ENCODE data around the gene STXBP5.
"Not testable (repeated sequence)": the region's sequence is repeated elsewhere in the genome, so short reads cannot be mapped to it uniquely, and the experiment has no call there.

The STXBP5 gene

GRCh38 chr6:147345902-147346301 is 141.7 kb downstream of the STXBP5 start:
- no peak overlapping the region for H3K27ac ChIP-seq (ENCODE audit: low read depth, low read length)
- H3K9me3 ChIP-seq (ENCODE audit: insufficient read depth, low read depth, low read length): no peaks in the 10 kb centered on the region
- no peaks in the 10 kb centered on the region for H3K4me1 ChIP-seq (ENCODE audit: insufficient read depth, low read length)
- no peak overlapping the region for H3K9ac ChIP-seq (ENCODE audit: low read depth, low read length)
- no peaks in the 10 kb centered on the region for H3K27me3 ChIP-seq (ENCODE audit: insufficient read depth, low read length)
- 100% methylated on average over 2 of the region's 2 CpGs for WGBS
- H3K36me3 ChIP-seq (ENCODE audit: insufficient read depth, low read length): peaks cover 2% of the 10 kb centered on the region; the same call in 1 of the 2 replicates
- H3K4me3 ChIP-seq (ENCODE audit: low read length): no peak overlapping the region

DNA sequence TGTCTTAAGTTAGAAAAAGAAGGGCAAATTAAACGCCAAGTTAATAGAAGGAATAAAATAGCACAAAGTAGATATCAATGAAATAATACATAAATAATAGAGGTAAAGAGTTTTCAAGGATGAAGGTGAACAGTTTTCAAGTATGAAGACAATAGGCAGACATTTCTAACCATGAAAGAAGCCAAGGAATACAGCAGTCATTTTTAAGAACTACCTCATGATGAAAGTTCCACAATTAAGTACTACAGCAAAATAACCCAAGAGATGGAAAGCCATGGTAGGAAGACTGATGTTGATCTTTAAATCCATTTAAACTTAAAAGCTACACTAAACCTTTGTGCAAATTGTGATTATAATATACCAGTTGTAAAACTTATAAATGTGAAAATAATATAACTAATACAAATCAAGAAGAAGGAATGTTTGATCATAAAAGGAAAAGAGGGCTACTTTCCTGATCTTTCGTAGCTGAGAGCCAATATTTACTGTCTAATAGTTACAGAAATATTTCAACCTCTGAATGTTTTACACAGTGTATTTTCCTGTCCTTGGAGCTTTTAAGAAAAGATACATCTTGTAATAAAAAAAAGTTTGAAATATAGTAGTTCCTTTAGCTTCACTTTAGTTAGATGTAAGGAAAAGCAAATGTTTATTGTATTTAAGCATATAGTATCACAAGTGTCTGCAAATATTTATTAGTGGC is 143.1 kb downstream of the STXBP5 start:
- no peaks in the 10 kb centered on the region for H3K27me3 ChIP-seq (ENCODE audit: insufficient read depth, low read length)

GRCh38 chr6:147347882-147348575 is 143.8 kb downstream of the STXBP5 start:
- no peaks in the 10 kb centered on the region for H3K4me1 ChIP-seq (ENCODE audit: insufficient read depth, low read length)
- no peak overlapping the region for H3K27ac ChIP-seq (ENCODE audit: low read depth, low read length)
- H3K27me3 ChIP-seq (ENCODE audit: insufficient read depth, low read length): no peaks in the 10 kb centered on the region
- H3K36me3 ChIP-seq (ENCODE audit: insufficient read depth, low read length): peaks cover 2% of the 10 kb centered on the region; the same call in 1 of the 2 replicates
- no peaks in the 10 kb centered on the region for H3K9me3 ChIP-seq (ENCODE audit: insufficient read depth, low read depth, low read length)
- WGBS: no CpG with 5 or more reads among the region's 1 CpG
- no peak overlapping the region for H3K4me3 ChIP-seq (ENCODE audit: low read length)
- no peak overlapping the region for H3K9ac ChIP-seq (ENCODE audit: low read depth, low read length)

More for the DNA sequence above, 143.1 kb downstream of the STXBP5 start:
- Histone ChIP-seq H3K9me3 (ENCODE audit: insufficient read depth, low read depth, low read length) (no peaks in the 10 kb centered on the region), H3K4me1 (ENCODE audit: insufficient read depth, low read length) (no peaks in the 10 kb centered on the region), H3K36me3 (ENCODE audit: insufficient read depth, low read length) (peaks cover 2% of the 10 kb centered on the region; the same call in 1 of the 2 replicates), H3K4me3 (ENCODE audit: low read length) (no peak overlapping the region), H3K9ac (ENCODE audit: low read depth, low read length) (no peak overlapping the region), H3K27ac (ENCODE audit: low read depth, low read length) (no peak overlapping the region)
- WGBS: 83% methylated on average over 1 of the region's 2 CpGs

DNA sequence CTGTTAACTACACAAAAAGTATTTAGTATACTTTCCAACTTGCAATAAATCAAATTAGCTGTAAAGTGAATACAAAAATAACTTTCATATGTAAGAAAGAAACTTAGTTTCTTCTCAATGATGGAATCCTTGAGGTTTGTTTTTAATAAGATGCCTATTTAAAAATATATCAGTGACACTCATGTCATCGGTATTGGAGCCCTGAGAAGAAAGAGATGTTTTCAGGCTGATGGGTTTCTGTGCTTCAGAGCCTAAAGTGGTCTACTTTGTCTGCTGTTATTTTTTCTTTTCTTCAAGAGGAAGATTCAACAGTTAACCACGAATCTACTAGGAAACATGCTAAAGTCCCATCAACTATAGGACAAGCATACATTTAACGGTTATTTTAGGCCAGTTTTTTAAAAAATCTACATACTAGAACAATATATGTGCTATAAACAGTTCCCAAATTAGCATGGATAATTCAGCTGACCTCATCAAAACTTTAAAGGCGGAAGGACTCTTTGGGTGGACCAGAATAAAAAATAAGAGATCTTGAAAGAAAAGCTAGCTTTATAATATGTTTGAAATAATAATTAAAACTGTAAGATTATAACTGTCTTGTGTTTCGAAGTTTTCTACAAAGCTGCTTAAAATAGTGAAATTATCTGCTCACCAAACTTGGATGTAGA is 157.2 kb downstream of the STXBP5 start:
- Histone ChIP-seq H3K36me3 (ENCODE audit: insufficient read depth, low read length) (peaks cover 21% of the 10 kb centered on the region), H3K4me3 (ENCODE audit: low read length) (no peak overlapping the region), H3K9me3 (ENCODE audit: insufficient read depth, low read depth, low read length) (no peaks in the 10 kb centered on the region), H3K4me1 (ENCODE audit: insufficient read depth, low read length) (no peaks in the 10 kb centered on the region), H3K27ac (ENCODE audit: low read depth, low read length) (no peak overlapping the region), H3K9ac (ENCODE audit: low read depth, low read length) (no peak overlapping the region), H3K27me3 (ENCODE audit: insufficient read depth, low read length) (no peaks in the 10 kb centered on the region)
- WGBS: 95% methylated on average over 4 of the region's 5 CpGs

- H3K9ac ChIP-seq (ENCODE audit: low read depth, low read length): no peak overlapping the region
- no peaks in the 10 kb centered on the region for H3K9me3 ChIP-seq (ENCODE audit: insufficient read depth, low read depth, low read length)
- H3K27me3 ChIP-seq (ENCODE audit: insufficient read depth, low read length): no peaks in the 10 kb centered on the region
- no peak overlapping the region for H3K27ac ChIP-seq (ENCODE audit: low read depth, low read length)
- H3K4me1 ChIP-seq (ENCODE audit: insufficient read depth, low read length): no peaks in the 10 kb centered on the region
- H3K36me3 ChIP-seq (ENCODE audit: insufficient read depth, low read length): peaks cover 14% of the 10 kb centered on the region
- no peak overlapping the region for H3K4me3 ChIP-seq (ENCODE audit: low read length)
Measured at GRCh38 chr6:147366290-147366689, 162.1 kb downstream of the STXBP5 start.

DNA sequence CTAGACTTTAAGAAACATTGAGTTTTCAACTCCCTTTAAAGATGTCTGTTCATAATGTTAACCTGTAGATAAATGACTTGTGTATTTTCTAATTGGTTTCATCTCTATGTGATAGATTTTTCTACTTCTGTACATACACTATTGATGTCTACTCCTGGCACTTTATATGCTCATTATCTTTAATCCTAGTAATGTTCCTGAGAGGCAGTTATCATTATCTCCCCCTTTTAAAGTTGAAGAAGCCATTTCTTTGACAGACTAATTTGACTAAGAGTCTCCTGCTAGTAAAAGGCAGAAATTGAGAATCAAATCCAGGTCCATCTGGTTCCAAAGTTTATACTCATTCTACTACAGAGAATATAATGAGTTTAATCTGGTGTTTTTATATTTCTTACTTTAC is 167.1 kb downstream of the STXBP5 start:
- Histone ChIP-seq H3K4me3 (ENCODE audit: low read length) (no peak overlapping the region), H3K27ac (ENCODE audit: low read depth, low read length) (no peak overlapping the region), H3K9me3 (ENCODE audit: insufficient read depth, low read depth, low read length) (no peaks in the 10 kb centered on the region), H3K36me3 (ENCODE audit: insufficient read depth, low read length) (no peaks in the 10 kb centered on the region), H3K4me1 (ENCODE audit: insufficient read depth, low read length) (no peaks in the 10 kb centered on the region), H3K27me3 (ENCODE audit: insufficient read depth, low read length) (no peaks in the 10 kb centered on the region), H3K9ac (ENCODE audit: low read depth, low read length) (no peak overlapping the region)

GRCh38 chr6:147372806-147373205 is 168.6 kb downstream of the STXBP5 start:
- WGBS: 100% methylated on average over 1 of the region's 1 CpG
- Histone ChIP-seq H3K36me3 (ENCODE audit: insufficient read depth, low read length) (no peaks in the 10 kb centered on the region), H3K9me3 (ENCODE audit: insufficient read depth, low read depth, low read length) (no peaks in the 10 kb centered on the region), H3K27ac (ENCODE audit: low read depth, low read length) (no peak overlapping the region), H3K4me3 (ENCODE audit: low read length) (no peak overlapping the region), H3K4me1 (ENCODE audit: insufficient read depth, low read length) (no peaks in the 10 kb centered on the region; the same call in 1 of the 2 replicates), H3K9ac (ENCODE audit: low read depth, low read length) (no peak overlapping the region), H3K27me3 (ENCODE audit: insufficient read depth, low read length) (no peaks in the 10 kb centered on the region)

- no peaks in the 10 kb centered on the region for H3K27me3 ChIP-seq (ENCODE audit: insufficient read depth, low read length)
- H3K4me1 ChIP-seq (ENCODE audit: insufficient read depth, low read length): peaks cover 5% of the 10 kb centered on the region; the same call in 1 of the 2 replicates
- H3K36me3 ChIP-seq (ENCODE audit: insufficient read depth, low read length): peaks cover 8% of the 10 kb centered on the region; the same call in 1 of the 2 replicates
- no peak overlapping the region for H3K9ac ChIP-seq (ENCODE audit: low read depth, low read length)
- WGBS: 78% methylated on average over 1 of the region's 1 CpG
- no peaks in the 10 kb centered on the region; the same call in 1 of the 2 replicates for H3K9me3 ChIP-seq (ENCODE audit: insufficient read depth, low read depth, low read length)
- no peak overlapping the region for H3K27ac ChIP-seq (ENCODE audit: low read depth, low read length)
- H3K4me3 ChIP-seq (ENCODE audit: low read length): no peak overlapping the region
Measured at GRCh38 chr6:147378819-147379218, 174.6 kb downstream of the STXBP5 start.

DNA sequence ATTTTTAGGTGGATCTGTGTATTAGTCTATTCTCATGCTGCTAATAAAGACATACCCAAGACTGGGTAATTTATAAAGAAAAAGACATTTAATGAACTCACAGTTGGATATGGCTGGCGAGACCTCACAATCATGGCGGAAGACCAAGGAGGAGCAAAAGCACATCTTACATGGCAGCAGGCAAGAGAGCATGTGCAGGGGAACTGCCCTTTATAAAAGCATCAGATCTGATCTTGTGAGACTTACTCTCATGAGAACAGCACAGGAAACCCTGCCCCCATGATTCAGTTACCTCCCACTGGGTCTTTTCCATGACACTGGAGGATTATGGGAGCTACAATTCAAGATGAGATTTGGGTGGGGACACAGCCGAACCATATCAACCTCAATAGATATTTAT is 176.6 kb downstream of the STXBP5 start:
- not testable (repeated sequence) for H3K9me3 ChIP-seq (ENCODE audit: insufficient read depth, low read depth, low read length); H3K27ac ChIP-seq (ENCODE audit: low read depth, low read length); H3K4me3 ChIP-seq (ENCODE audit: low read length); H3K27me3 ChIP-seq (ENCODE audit: insufficient read depth, low read length); H3K4me1 ChIP-seq (ENCODE audit: insufficient read depth, low read length); H3K9ac ChIP-seq (ENCODE audit: low read depth, low read length)
- WGBS: 96% methylated on average over 2 of the region's 3 CpGs
- H3K36me3 ChIP-seq (ENCODE audit: insufficient read depth, low read length): peaks cover 18% of the 10 kb centered on the region

DNA sequence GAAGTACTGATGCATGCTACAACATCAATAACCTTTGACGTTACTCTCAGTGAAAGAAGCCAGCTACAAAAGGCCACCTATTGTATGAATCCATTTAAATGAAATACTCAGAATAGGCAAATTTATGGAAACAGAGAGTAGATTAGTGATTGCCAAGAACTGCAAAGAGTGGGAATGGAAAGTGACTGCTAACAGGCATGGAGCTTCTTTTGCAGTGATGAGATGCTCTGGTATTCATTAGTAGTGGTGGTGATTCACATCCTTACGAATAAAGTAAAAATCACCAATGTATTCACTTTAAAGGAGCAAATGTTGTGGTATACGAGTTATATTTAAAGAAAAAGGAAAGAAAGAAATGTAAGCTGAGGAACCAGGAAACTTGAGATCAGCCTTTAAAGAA is 177.5 kb downstream of the STXBP5 start:
- peaks cover 18% of the 10 kb centered on the region for H3K36me3 ChIP-seq (ENCODE audit: insufficient read depth, low read length)

GRCh38 chr6:147382945-147383554 is 178.8 kb downstream of the STXBP5 start:
- Histone ChIP-seq H3K27me3 (ENCODE audit: insufficient read depth, low read length) (no peaks in the 10 kb centered on the region), H3K4me1 (ENCODE audit: insufficient read depth, low read length) (0 out of 2 replicates have a peak, but pooled peaks cover 5% of the 10 kb centered on the region), H3K36me3 (ENCODE audit: insufficient read depth, low read length) (peaks cover 18% of the 10 kb centered on the region), H3K27ac (ENCODE audit: low read depth, low read length) (no peak overlapping the region), H3K9ac (ENCODE audit: low read depth, low read length) (no peak overlapping the region), H3K4me3 (ENCODE audit: low read length) (no peak overlapping the region), H3K9me3 (ENCODE audit: insufficient read depth, low read depth, low read length) (no peaks in the 10 kb centered on the region; the same call in 1 of the 2 replicates)
- WGBS: 98% methylated on average over 6 of the region's 6 CpGs

More for the DNA sequence above, 177.5 kb downstream of the STXBP5 start:
- Histone ChIP-seq H3K4me3 (ENCODE audit: low read length) (no peak overlapping the region), H3K4me1 (ENCODE audit: insufficient read depth, low read length) (peaks cover 5% of the 10 kb centered on the region; the same call in 1 of the 2 replicates), H3K27ac (ENCODE audit: low read depth, low read length) (no peak overlapping the region), H3K9ac (ENCODE audit: low read depth, low read length) (no peak overlapping the region), H3K9me3 (ENCODE audit: insufficient read depth, low read depth, low read length) (no peaks in the 10 kb centered on the region; the same call in 1 of the 2 replicates), H3K27me3 (ENCODE audit: insufficient read depth, low read length) (no peaks in the 10 kb centered on the region)
- 97% methylated on average over 3 of the region's 3 CpGs for WGBS

All from HUES64 (cell line).